HepG2 (cell line): Measurements from ENCODE around the gene ACSL1. TPM values are rescaled to one million over a fixed set of nuclear protein-coding genes. Genes with fewer than 3 reads are reported as not detected.

Source experiments
- PAWR ChIP-seq: sonication (generic); formaldehyde crosslinking; IDR thresholded peaks from 2 replicates; pipeline ENCODE4 v1.4.0; 2020; ENCODE audit warnings: missing genetic modification reagents, mild to moderate bottlenecking, borderline replicate concordance
- TP53 ChIP-seq: sonication (generic); formaldehyde crosslinking; conservative IDR thresholded peaks from 2 replicates; pipeline ENCODE4 v1.4.0; 2020; ENCODE audit warnings: missing genetic modification reagents
- ZFP36L2 ChIP-seq: sonication (generic); formaldehyde crosslinking; IDR thresholded peaks from 2 replicates; pipeline ENCODE4 v1.4.0; 2020; ENCODE audit warnings: missing genetic modification reagents
- ZNF431 ChIP-seq: sonication (generic); formaldehyde crosslinking; IDR thresholded peaks from 2 replicates; pipeline ENCODE4 v1.9.0; 2022; ENCODE audit warnings: missing genetic modification reagents, low read depth, mild to moderate bottlenecking, borderline replicate concordance
- ZNF432 ChIP-seq: sonication (generic); formaldehyde crosslinking; IDR thresholded peaks from 2 replicates; pipeline ENCODE4 v1.5.0; 2020; ENCODE audit warnings: missing genetic modification reagents, mild to moderate bottlenecking, borderline replicate concordance
- ZNF503 ChIP-seq: sonication (generic); formaldehyde crosslinking; IDR thresholded peaks from 2 replicates; pipeline ENCODE4 v1.4.0; 2020; ENCODE audit warnings: missing genetic modification reagents
- ZNF607 ChIP-seq: sonication (generic); formaldehyde crosslinking; IDR thresholded peaks from 2 replicates; pipeline ENCODE4 v1.5.1; 2020; ENCODE audit warnings: missing genetic modification reagents, mild to moderate bottlenecking, borderline replicate concordance
- polyA plus RNA-seq, 8 experiments: library from polyadenylated mRNA; depleted of rRNA in 3 of 8; stranded (reverse) in 7 of 8; unstranded in 1 of 8; fragments of >200 nt; fragmentation: Illumina TruSeq in 4 of 8; extraction: Trizol in 4 of 8; gene quantifications; 2 replicates each; pipeline versions ENCODE4 v1.2.1 to v1.2.3, GENCODE V29; 2011 to 2016; ENCODE audit warnings: low read depth in 4 of 8, missing spikeins in 1 of 8, mixed read lengths in 1 of 8; ENCODE audit not compliant: insufficient read depth in 1 of 8
- total RNA-seq, 5 experiments: library from RNA; depleted of rRNA; stranded (reverse); fragments of >200 nt; fragmentation: Illumina TruSeq; extraction: Trizol; gene quantifications; 2 replicates each; pipeline ENCODE4 v1.2.3, GENCODE V29; 2016; ENCODE audit warnings: low read depth in 1 of 5
- TF ChIP-seq, protein P1 (sequence below), 2 experiments: sonication (generic) in 1 of 2; formaldehyde crosslinking in 1 of 2; IDR thresholded peaks; 2 replicates each; pipeline versions ENCODE4 v1.4.0 to v1.6.1; 2016 to 2020; ENCODE audit warnings: borderline replicate concordance in 1 of 2, low read depth in 1 of 2, mild to moderate bottlenecking in 1 of 2, missing genetic modification reagents in 1 of 2
- TF ChIP-seq, protein P2 (sequence below): sonication (generic); formaldehyde crosslinking; IDR thresholded peaks from 2 replicates; pipeline ENCODE4 v1.5.0; 2020; ENCODE audit warnings: mild to moderate bottlenecking, missing genetic modification reagents, borderline replicate concordance
- TF ChIP-seq, protein P3 (sequence below): sonication (generic); formaldehyde crosslinking; IDR thresholded peaks from 2 replicates; pipeline ENCODE4 v1.4.0; 2020; ENCODE audit warnings: missing genetic modification reagents

The ACSL1 gene
- total and polyA plus RNA-seq, 2 of the 13 experiments (the other 11 are each of a cell fraction or from before 2014, with no cell fraction given), result 10.0 to 29.8 TPM

DNA sequence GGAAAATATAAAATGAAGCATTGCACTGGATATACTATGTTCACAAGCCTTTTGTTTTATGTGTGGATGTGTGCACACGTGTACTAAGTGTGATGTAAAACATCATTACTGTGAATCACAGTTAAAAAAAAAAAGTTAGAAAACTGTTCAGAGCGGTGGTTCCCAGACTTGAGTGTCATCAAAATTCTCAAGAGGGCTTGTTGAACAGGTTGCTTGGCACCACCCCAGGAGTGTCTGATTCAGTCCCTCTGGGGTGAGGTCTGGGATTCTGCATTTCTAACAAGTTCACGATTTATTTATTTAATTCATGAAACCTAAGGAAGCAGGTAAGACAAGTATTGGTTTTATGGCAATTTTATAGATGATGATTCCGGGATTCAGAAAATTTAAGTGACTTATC, 93.6 kb downstream of the ACSL1 start (continued):
- TF ChIP-seq, protein P1, sequence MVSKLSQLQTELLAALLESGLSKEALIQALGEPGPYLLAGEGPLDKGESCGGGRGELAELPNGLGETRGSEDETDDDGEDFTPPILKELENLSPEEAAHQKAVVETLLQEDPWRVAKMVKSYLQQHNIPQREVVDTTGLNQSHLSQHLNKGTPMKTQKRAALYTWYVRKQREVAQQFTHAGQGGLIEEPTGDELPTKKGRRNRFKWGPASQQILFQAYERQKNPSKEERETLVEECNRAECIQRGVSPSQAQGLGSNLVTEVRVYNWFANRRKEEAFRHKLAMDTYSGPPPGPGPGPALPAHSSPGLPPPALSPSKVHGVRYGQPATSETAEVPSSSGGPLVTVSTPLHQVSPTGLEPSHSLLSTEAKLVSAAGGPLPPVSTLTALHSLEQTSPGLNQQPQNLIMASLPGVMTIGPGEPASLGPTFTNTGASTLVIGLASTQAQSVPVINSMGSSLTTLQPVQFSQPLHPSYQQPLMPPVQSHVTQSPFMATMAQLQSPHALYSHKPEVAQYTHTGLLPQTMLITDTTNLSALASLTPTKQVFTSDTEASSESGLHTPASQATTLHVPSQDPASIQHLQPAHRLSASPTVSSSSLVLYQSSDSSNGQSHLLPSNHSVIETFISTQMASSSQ (IDR thresholded peaks at IDR 0.05; ENCODE audit: low read depth), result no peak
- TF ChIP-seq, protein P1 (CRISPR knock-in tag; IDR thresholded peaks at IDR 0.05; ENCODE audit: borderline replicate concordance), result no peak
- TF ChIP-seq PAWR (CRISPR knock-in tag), result no peak
- TF ChIP-seq, protein P2, sequence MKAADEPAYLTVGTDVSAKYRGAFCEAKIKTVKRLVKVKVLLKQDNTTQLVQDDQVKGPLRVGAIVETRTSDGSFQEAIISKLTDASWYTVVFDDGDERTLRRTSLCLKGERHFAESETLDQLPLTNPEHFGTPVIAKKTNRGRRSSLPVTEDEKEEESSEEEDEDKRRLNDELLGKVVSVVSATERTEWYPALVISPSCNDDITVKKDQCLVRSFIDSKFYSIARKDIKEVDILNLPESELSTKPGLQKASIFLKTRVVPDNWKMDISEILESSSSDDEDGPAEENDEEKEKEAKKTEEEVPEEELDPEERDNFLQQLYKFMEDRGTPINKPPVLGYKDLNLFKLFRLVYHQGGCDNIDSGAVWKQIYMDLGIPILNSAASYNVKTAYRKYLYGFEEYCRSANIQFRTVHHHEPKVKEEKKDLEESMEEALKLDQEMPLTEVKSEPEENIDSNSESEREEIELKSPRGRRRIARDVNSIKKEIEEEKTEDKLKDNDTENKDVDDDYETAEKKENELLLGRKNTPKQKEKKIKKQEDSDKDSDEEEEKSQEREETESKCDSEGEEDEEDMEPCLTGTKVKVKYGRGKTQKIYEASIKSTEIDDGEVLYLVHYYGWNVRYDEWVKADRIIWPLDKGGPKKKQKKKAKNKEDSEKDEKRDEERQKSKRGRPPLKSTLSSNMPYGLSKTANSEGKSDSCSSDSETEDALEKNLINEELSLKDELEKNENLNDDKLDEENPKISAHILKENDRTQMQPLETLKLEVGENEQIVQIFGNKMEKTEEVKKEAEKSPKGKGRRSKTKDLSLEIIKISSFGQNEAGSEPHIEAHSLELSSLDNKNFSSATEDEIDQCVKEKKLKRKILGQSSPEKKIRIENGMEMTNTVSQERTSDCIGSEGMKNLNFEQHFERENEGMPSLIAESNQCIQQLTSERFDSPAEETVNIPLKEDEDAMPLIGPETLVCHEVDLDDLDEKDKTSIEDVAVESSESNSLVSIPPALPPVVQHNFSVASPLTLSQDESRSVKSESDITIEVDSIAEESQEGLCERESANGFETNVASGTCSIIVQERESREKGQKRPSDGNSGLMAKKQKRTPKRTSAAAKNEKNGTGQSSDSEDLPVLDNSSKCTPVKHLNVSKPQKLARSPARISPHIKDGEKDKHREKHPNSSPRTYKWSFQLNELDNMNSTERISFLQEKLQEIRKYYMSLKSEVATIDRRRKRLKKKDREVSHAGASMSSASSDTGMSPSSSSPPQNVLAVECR (CRISPR knock-in tag), result no peak
- TF ChIP-seq ZNF503, result no peak
- TF ChIP-seq ZNF607 (CRISPR knock-in tag), result no peak
- TF ChIP-seq, protein P3, sequence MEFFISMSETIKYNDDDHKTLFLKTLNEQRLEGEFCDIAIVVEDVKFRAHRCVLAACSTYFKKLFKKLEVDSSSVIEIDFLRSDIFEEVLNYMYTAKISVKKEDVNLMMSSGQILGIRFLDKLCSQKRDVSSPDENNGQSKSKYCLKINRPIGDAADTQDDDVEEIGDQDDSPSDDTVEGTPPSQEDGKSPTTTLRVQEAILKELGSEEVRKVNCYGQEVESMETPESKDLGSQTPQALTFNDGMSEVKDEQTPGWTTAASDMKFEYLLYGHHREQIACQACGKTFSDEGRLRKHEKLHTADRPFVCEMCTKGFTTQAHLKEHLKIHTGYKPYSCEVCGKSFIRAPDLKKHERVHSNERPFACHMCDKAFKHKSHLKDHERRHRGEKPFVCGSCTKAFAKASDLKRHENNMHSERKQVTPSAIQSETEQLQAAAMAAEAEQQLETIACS (CRISPR knock-in tag), result no peak
- TF ChIP-seq TP53, result no peak
- TF ChIP-seq ZFP36L2 (CRISPR knock-in tag), result no peak
- TF ChIP-seq ZNF432, result no peak
- TF ChIP-seq ZNF431 (CRISPR knock-in tag), result no peak
